Karpas-422 (cell line): ENCODE results near the gene RITA1. TPM values are rescaled to one million over a fixed set of nuclear protein-coding genes. Genes with fewer than 3 reads are reported as not detected.
A peak's percentile ranks its signal among the peaks of the same experiment; 100 is the strongest.

Experiments
- DNase-seq: peaks from one replicate; pipeline ENCODE4 v3.0.0-alpha.2; 2015
- H2AFZ ChIP-seq: fragments of 200-600 bp; sonication (generic); 2 replicates; pipeline ENCODE4 v1.6.1; 2014; ENCODE audit warnings: antibody characterized with exemption, low read length, mixed read lengths
- H3K27ac ChIP-seq: fragments of 200-600 bp; sonication (generic); 2 replicates; pipeline ENCODE4 v1.5.1; 2014; ENCODE audit warnings: mild to moderate bottlenecking, low read length, moderate library complexity
- H3K27me3 ChIP-seq: fragments of 200-600 bp; sonication (generic); 2 replicates; pipeline ENCODE4 v1.6.1; 2014; ENCODE audit warnings: low read length, mixed read lengths
- H3K36me3 ChIP-seq: fragments of 200-600 bp; sonication (generic); 2 replicates; pipeline ENCODE4 v1.6.1; 2014; ENCODE audit warnings: low read length, mixed read lengths; ENCODE audit not compliant: insufficient read depth
- H3K4me1 ChIP-seq: fragments of 200-600 bp; sonication (generic); 2 replicates; pipeline ENCODE4 v1.6.1; 2014; ENCODE audit warnings: mild to moderate bottlenecking, low read length, mixed read lengths
- H3K4me2 ChIP-seq: fragments of 200-600 bp; sonication (generic); 2 replicates; pipeline ENCODE4 v1.6.1; 2014; ENCODE audit warnings: low read length, low read depth, mild to moderate bottlenecking; ENCODE audit not compliant: poor library complexity, severe bottlenecking
- H3K4me3 ChIP-seq: fragments of 200-600 bp; sonication (generic); 2 replicates; pipeline ENCODE4 v1.5.1; 2014; ENCODE audit warnings: mild to moderate bottlenecking, antibody characterized with exemption, low read length, mixed read lengths
- H3K79me2 ChIP-seq: fragments of 200-600 bp; sonication (generic); 2 replicates; pipeline ENCODE4 v1.6.1; 2014; ENCODE audit warnings: mild to moderate bottlenecking, low read length, mixed read lengths
- H3K9ac ChIP-seq: fragments of 200-600 bp; sonication (generic); 2 replicates; pipeline ENCODE4 v1.6.0; 2014; ENCODE audit warnings: low read length
- H3K9me2 ChIP-seq: fragments of 200-600 bp; sonication (generic), shearing (Covaris generic); replicated peaks from 2 replicates; pipeline ENCODE4 v1.6.0; 2014; ENCODE audit warnings: mild to moderate bottlenecking, low read length, moderate library complexity; ENCODE audit not compliant: insufficient read depth
- H3K9me3 ChIP-seq: fragments of 300-700, 200-600 bp; sonication (generic); 2 replicates; pipeline ENCODE4 v1.6.1; 2014; ENCODE audit warnings: low read length, mixed read lengths
- H4K20me1 ChIP-seq: fragments of 200-600 bp; sonication (generic); 2 replicates; pipeline ENCODE4 v1.6.1; 2014; ENCODE audit warnings: mild to moderate bottlenecking, antibody characterized with exemption, low read length, low read depth; ENCODE audit not compliant: insufficient read depth
- total RNA-seq: library from RNA; depleted of rRNA; stranded (reverse); fragments of >200 nt; shearing (Covaris generic); gene quantifications from 2 replicates; pipeline ENCODE4 v1.2.3, GENCODE V29; 2014; ENCODE audit warnings: low replicate concordance

The RITA1 gene
- total RNA-seq, 1 experiment from 2014 or later = 34.3 TPM

DNA sequence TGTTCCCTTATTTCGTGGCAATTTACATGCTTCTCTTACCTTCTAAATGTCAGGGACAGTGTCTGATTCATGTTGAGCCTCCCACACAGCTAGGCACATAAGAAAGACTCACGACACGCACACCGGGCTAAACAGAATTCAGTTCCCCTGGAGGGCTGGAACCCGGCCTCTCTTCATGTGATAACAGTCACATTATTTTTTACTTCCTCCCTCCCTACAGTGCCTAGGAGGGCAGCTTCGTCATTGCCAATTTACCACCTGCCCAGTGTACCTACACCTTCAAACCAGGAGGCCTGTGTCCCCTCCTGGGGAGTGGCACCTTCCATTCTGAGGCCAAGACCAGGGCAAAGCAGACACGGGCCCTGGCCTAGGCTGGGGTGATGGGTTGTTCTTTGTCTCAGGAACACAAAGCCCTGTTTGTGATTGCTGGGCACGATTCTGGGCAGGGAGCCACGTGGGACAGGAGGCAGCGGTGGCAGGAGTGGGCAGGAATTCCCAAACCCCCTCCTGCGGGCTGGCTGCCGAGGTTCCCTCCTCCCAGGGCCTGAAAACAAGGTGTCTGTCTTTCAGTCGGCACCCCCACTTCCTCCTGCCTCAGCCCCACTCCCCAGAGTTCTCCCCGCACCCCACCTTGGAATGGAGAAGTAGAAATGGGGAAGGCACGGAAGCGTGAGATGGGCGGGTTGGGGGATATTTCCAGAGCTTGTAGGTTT is 43.2 kb upstream of the RITA1 start:
- no peaks in the 10 kb centered on the region for H4K20me1 ChIP-seq
- H3K79me2 ChIP-seq = no peaks in the 10 kb centered on the region
- peak overlapping the region; percentile 21; the same call in 1 of the 2 replicates for H3K9ac ChIP-seq
- no peak overlapping the region for H3K4me3 ChIP-seq
- no peak overlapping the region for H3K4me2 ChIP-seq
- H3K27ac ChIP-seq = no peak overlapping the region
- H3K9me3 ChIP-seq = no peaks in the 10 kb centered on the region
- H3K36me3 ChIP-seq = no peaks in the 10 kb centered on the region
- no peaks in the 10 kb centered on the region for H3K27me3 ChIP-seq
- H2AFZ ChIP-seq = peak overlapping the region; percentile 85; the same call in 1 of the 2 replicates
- no peak for DNase-seq
- peaks cover 12% of the 10 kb centered on the region for H3K4me1 ChIP-seq
- no peaks in the 10 kb centered on the region for H3K9me2 ChIP-seq

DNA sequence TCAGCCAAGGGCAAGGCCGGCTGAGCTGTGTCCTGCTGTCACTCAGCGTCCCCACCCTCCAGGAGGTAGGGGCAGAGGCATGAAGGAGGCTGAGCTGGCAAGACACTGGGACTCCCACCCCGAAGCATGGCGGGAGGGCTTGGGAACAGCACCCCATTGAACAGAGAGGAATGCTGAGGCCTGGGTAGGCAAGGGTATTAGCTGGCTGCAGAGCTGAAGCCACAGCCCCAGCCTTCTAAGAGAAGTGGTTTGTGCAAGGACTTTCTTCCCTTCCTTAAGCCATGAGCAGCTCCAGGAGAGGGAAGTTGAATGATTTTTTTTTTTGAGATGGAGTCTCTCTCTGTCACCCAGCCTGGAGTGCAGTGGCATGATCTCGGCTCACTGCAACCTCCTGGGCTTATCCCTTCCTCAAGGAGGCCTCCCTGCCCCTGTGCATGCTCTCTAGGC is 42.6 kb upstream of the RITA1 start:
- no peak overlapping the region; the same call in 1 of the 2 replicates for H3K9ac ChIP-seq
- H3K27me3 ChIP-seq = no peaks in the 10 kb centered on the region
- H3K9me2 ChIP-seq = no peaks in the 10 kb centered on the region
- no peaks in the 10 kb centered on the region for H4K20me1 ChIP-seq
- no peak overlapping the region for H3K4me2 ChIP-seq
- no peak overlapping the region for H3K4me3 ChIP-seq
- H3K9me3 ChIP-seq = no peaks in the 10 kb centered on the region
- peaks cover 12% of the 10 kb centered on the region for H3K4me1 ChIP-seq
- DNase-seq = no peak
- no peaks in the 10 kb centered on the region for H3K36me3 ChIP-seq
- peak overlapping the region; percentile 85; the same call in 1 of the 2 replicates for H2AFZ ChIP-seq
- no peak overlapping the region for H3K27ac ChIP-seq
- H3K79me2 ChIP-seq = no peaks in the 10 kb centered on the region

DNA sequence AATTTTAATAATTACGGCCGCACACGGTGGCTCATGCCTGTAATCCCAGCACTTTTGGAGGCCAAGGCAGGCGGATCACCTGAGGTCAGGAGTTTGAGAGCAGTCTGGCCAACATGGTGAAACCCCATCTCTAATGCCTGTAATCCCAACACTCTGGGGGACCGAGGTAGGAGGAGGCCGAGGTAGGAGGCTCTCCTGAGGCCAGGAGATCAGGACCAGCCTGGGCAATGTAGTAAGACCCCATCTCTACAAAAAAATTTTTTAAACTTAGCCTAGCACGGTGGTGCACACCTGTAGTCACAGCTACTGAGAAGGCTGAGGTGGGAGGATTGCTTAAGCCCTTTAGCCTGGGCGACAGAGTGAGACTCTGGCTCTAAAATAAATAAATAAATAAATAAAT is 41.6 kb upstream of the RITA1 start:
- H2AFZ ChIP-seq = no peak overlapping the region
- no peak overlapping the region for H3K27ac ChIP-seq
- H3K4me3 ChIP-seq = no peak overlapping the region
- no peaks in the 10 kb centered on the region for H3K36me3 ChIP-seq
- H3K79me2 ChIP-seq = no peaks in the 10 kb centered on the region
- no peak overlapping the region for H3K4me2 ChIP-seq
- H3K27me3 ChIP-seq = no peaks in the 10 kb centered on the region
- peaks cover 12% of the 10 kb centered on the region for H3K4me1 ChIP-seq
- no peaks in the 10 kb centered on the region for H3K9me2 ChIP-seq
- no peak overlapping the region for H3K9ac ChIP-seq
- no peak for DNase-seq
- H4K20me1 ChIP-seq = no peaks in the 10 kb centered on the region
- no peaks in the 10 kb centered on the region for H3K9me3 ChIP-seq

DNA sequence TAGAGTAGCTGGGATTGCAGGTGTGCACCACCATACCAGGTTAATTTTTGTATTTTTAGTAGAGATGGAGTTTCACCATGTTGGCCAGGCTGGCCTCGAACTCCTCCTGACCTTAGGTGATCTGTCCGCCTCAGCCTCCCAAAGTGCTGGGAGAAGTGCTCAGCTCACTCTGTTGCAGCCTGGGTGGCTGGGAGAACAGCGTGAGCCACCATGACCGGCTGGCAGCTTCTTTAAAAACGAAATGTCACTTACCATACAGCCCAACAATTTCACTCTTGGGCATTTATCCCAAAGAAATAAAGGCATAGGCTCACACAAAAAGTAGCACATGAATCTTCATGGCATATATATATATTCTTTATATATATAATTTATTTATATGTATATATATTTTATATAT is 40.7 kb upstream of the RITA1 start:
- Histone ChIP-seq H3K79me2 (no peaks in the 10 kb centered on the region), H3K9me3 (no peaks in the 10 kb centered on the region), H3K9me2 (no peaks in the 10 kb centered on the region), H3K4me1 (peaks cover 12% of the 10 kb centered on the region), H4K20me1 (no peaks in the 10 kb centered on the region), H3K9ac (no peak overlapping the region), H3K4me3 (no peak overlapping the region), H3K27ac (no peak overlapping the region), H3K4me2 (no peak overlapping the region), H2AFZ (no peak overlapping the region), H3K36me3 (no peaks in the 10 kb centered on the region), H3K27me3 (no peaks in the 10 kb centered on the region)
- no peak for DNase-seq

DNA sequence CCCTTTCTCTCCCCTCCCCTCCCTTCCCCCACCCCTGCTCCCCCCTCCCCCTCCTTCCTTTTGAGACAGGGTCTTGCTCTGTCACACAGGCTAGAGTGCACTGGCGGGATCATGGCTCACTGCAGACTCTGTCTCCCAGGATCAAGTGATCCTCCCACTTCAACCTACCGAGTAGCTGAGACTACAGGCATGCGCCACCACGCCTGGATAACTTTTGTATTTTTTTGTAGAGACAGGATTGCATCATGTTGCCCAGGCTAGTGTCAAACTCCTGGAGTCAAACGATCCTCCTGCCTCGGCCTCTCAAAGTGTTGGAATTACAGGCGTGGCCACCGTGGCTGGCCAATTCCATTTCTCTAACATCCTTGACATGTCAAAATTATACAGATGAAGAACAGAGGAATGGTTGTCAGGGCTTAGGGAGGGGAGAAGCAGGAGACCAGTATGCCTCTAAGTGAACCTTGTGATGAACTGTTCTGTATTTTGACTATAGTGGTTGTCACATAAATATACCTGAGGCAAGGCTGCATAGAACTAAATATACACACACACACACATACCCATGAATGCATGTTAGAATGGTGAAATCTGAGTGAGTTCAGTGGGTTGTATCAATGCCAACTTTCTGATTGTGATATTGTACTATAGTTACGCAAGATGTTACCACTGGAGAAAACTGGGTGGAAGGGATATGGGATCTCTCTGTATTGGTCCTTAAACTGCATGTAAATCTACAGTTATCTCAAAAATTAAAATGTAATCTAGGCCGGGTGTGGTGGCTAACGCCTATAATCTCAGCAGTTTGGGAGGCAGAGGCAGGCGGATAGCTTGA is 39.6 kb upstream of the RITA1 start:
- no peaks in the 10 kb centered on the region for H3K9me3 ChIP-seq
- no peak overlapping the region for H2AFZ ChIP-seq
- H3K27me3 ChIP-seq = no peaks in the 10 kb centered on the region
- H3K9me2 ChIP-seq = no peaks in the 10 kb centered on the region
- H3K27ac ChIP-seq = no peak overlapping the region
- no peak overlapping the region for H3K4me2 ChIP-seq
- H4K20me1 ChIP-seq = no peaks in the 10 kb centered on the region
- no peak for DNase-seq
- no peak overlapping the region for H3K4me3 ChIP-seq
- H3K79me2 ChIP-seq = no peaks in the 10 kb centered on the region
- H3K9ac ChIP-seq = no peak overlapping the region
- H3K4me1 ChIP-seq = peaks cover 12% of the 10 kb centered on the region
- H3K36me3 ChIP-seq = no peaks in the 10 kb centered on the region

DNA sequence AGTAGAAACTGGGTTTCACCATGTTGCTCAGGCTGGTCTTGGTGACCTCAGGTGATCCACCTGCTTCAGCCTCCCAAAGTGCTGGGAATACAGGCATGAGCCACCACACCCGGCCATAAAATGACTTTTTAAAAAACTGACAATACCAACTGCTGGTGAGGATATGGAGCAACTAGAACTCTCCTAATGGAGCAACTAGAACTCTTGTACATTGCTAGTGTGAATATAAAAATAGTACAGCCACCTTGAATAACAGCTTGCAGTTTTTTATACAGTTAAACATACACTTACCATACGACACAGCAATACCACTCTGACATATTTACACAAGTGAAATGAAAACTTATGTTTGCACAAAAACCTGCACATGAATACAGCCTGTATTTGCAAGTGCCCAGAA is 38.5 kb upstream of the RITA1 start:
- Histone ChIP-seq H3K9me3 (no peaks in the 10 kb centered on the region), H4K20me1 (no peaks in the 10 kb centered on the region), H3K4me3 (no peak overlapping the region), H3K4me2 (no peak overlapping the region), H2AFZ (no peak overlapping the region), H3K9ac (no peak overlapping the region), H3K27me3 (no peaks in the 10 kb centered on the region), H3K79me2 (no peaks in the 10 kb centered on the region), H3K9me2 (no peaks in the 10 kb centered on the region), H3K36me3 (no peaks in the 10 kb centered on the region), H3K4me1 (peaks cover 10% of the 10 kb centered on the region), H3K27ac (no peak overlapping the region)
- DNase-seq = no peak

DNA sequence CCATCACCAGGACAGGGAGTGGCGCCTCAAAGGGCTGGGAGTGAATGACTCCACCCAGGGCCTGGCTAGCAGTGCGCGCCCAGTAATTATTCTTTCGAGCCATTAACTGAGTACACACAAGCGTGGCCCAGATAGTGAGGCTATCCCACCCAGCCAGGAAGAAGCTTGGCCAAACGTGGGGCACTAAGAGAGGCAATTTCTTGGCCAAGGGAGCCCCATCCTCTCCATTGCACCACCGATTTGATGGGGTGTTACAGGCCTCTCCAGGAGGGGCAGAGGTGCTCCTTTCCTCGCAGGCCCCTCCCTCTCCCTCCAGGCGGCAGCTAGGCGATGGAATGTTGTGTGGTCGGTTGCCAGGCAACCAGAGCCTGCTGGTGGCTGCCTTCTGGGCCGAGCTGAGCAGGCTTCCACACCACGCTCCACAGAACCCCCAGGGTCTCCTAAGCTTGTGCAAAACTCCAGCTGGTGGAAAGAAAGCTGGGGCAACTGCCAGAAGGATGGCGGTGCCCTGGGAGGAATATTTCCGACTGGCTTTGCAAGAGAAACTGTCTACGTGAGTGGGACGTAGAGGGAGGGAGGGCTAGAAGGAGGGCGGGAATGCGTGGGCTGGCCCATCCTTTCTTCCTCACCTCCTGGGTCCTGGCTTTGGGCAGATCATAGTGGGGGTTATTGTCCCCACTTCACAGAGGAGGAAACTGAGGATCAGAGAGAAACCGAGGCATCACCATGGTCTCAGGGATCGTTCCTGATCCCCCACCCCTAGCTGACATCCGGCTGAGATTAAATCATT is 36.0 kb upstream of the RITA1 start, which contains the start of gene CFAP73:
CFAP73 (plus strand) TSS at position 364 of the 790 bp plus-strand sequence; CDS start at position 498, 134 bp downstream.
- no peak within 1 kb of the TSS for H3K27ac ChIP-seq
- H3K9ac ChIP-seq = no peak within 1 kb of the TSS
- no peak for DNase-seq
- peaks cover 17% of the 10 kb centered on the region for H3K4me1 ChIP-seq
- no peaks in the 10 kb centered on the region for H3K27me3 ChIP-seq
- H4K20me1 ChIP-seq = no peaks in the 10 kb centered on the region
- no peaks in the 10 kb centered on the region for H3K9me2 ChIP-seq
- no peak within 1 kb of the TSS for H3K4me2 ChIP-seq
- H3K36me3 ChIP-seq = no peaks in the 10 kb centered on the region
- H3K79me2 ChIP-seq = no peaks in the 10 kb centered on the region
- H3K4me3 ChIP-seq = no peak within 1 kb of the TSS
- H2AFZ ChIP-seq = no peak within 1 kb of the TSS
- H3K9me3 ChIP-seq = no peaks in the 10 kb centered on the region

DNA sequence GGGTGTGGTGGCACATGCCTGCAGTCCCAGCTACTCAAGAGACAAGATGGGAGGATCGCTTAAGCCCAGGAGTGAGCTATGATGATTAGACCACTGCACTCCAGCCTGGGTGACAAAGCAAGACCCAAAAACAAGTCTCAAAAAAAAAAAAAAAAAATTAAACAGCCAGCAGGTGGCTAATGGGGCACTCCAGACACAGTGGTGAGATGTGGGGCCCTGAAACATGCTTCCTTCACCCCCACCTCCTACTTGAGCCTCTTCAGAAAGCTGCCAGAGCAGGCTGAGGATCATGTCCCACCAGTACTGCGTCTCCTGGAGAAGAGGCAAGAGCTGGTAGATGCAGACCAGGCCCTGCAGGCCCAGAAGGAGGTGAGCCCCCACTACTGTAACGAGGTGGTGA is 33.9 kb upstream of the RITA1 start:
- H3K9me3 ChIP-seq = no peaks in the 10 kb centered on the region
- H3K79me2 ChIP-seq = no peaks in the 10 kb centered on the region
- H2AFZ ChIP-seq = no peak overlapping the region
- no peak overlapping the region for H3K4me2 ChIP-seq
- no peak overlapping the region for H3K27ac ChIP-seq
- no peak overlapping the region for H3K9ac ChIP-seq
- H4K20me1 ChIP-seq = no peaks in the 10 kb centered on the region
- no peaks in the 10 kb centered on the region for H3K9me2 ChIP-seq
- no peak for DNase-seq
- H3K4me1 ChIP-seq = peaks cover 19% of the 10 kb centered on the region
- H3K4me3 ChIP-seq = no peak overlapping the region
- H3K36me3 ChIP-seq = no peaks in the 10 kb centered on the region
- no peaks in the 10 kb centered on the region for H3K27me3 ChIP-seq
